Neural cell (in vitro differentiated cells): ENCODE data around the gene TOGARAM1.

Experiments used
- CTCF ChIP-seq: fragments of 450-650 bp; IDR thresholded peaks from 2 replicates; pipeline ENCODE4 v1.5.1; 2014; ENCODE audit warnings: antibody characterized with exemption, mild to moderate bottlenecking, moderate library complexity; ENCODE audit not compliant: poor library complexity, severe bottlenecking
- EZH2 ChIP-seq: fragments of 200-600, 300-800 bp; shearing (Covaris generic), sonication (generic); IDR thresholded peaks from 2 replicates; pipeline ENCODE4 v1.6.1; 2014; ENCODE audit warnings: antibody characterized with exemption, low read length, borderline replicate concordance, mild to moderate bottlenecking; ENCODE audit not compliant: insufficient read depth, poor library complexity, severe bottlenecking
- POLR2AphosphoS5 ChIP-seq: IDR thresholded peaks from 2 replicates; pipeline ENCODE4 v1.6.1; 2012
- RAD21 ChIP-seq: fragments of 450-650 bp; conservative IDR thresholded peaks from 2 replicates; pipeline ENCODE4 v1.6.1; 2014; ENCODE audit warnings: antibody characterized with exemption, mild to moderate bottlenecking, moderate library complexity
- REST ChIP-seq: IDR thresholded peaks from 2 replicates; pipeline ENCODE4 v1.6.1; 2012; ENCODE audit warnings: borderline replicate concordance
- SMC3 ChIP-seq: fragments of 450-650 bp; conservative IDR thresholded peaks from 2 replicates; pipeline ENCODE4 v1.6.1; 2014; ENCODE audit warnings: antibody characterized with exemption, mild to moderate bottlenecking, moderate library complexity; ENCODE audit not compliant: poor library complexity

- TF ChIP-seq CTCF (no peak), RAD21 (no peak), REST (no peak), SMC3 (no peak), POLR2AphosphoS5 (no peak), EZH2 (no peak)
Observed at GRCh38 chr14:44951051-44951450, 10.9 kb upstream of the TOGARAM1 start.
